Measurements from ENCODE around the gene CBLB. TPM values are rescaled to one million over a fixed set of nuclear protein-coding genes. Genes with fewer than 3 reads are reported as not detected.

The CBLB gene
- total RNA-seq, 1 donor from 2014 or later, result 30.0 TPM

GRCh38 chr3:105708980-105709379 lies 159.8 kb downstream of the CBLB start:
- no peaks in the 10 kb centered on the region for H3K27me3 ChIP-seq (ENCODE audit: control insufficient read depth, insufficient read depth, low read length)
- H3K4me3 ChIP-seq (ENCODE audit: low read depth, low read length), result no peak overlapping the region
- FAIRE-seq (no peak), DNase-seq (ENCODE audit: low read depth) (no peak)
- H3K36me3 ChIP-seq (ENCODE audit: control insufficient read depth, insufficient read depth, low read length), result peaks cover 2% of the 10 kb centered on the region
- TF ChIP-seq CTCF (IDR thresholded peaks at IDR 0.05; ENCODE audit: insufficient read depth, low read length, severe bottlenecking), result no peak

GRCh38 chr3:105707009-105707408 lies 161.8 kb downstream of the CBLB start:
- H3K4me3 ChIP-seq (ENCODE audit: low read depth, low read length), result no peak overlapping the region
- no peak for TF ChIP-seq CTCF (IDR thresholded peaks at IDR 0.05; ENCODE audit: insufficient read depth, low read length, severe bottlenecking)
- FAIRE-seq, result no peak
- H3K27me3 ChIP-seq (ENCODE audit: control insufficient read depth, insufficient read depth, low read length), result no peaks in the 10 kb centered on the region
- peaks cover 4% of the 10 kb centered on the region for H3K36me3 ChIP-seq (ENCODE audit: control insufficient read depth, insufficient read depth, low read length)
- no peak for DNase-seq (ENCODE audit: low read depth)

- FAIRE-seq, result no peak
- Histone ChIP-seq H3K4me3 (ENCODE audit: low read depth, low read length) (no peak overlapping the region), H3K36me3 (ENCODE audit: control insufficient read depth, insufficient read depth, low read length) (peaks cover 4% of the 10 kb centered on the region), H3K27me3 (ENCODE audit: control insufficient read depth, insufficient read depth, low read length) (no peaks in the 10 kb centered on the region)
- DNase-seq (ENCODE audit: low read depth), result no peak
- TF ChIP-seq CTCF (IDR thresholded peaks at IDR 0.05; ENCODE audit: insufficient read depth, low read length, severe bottlenecking), result no peak
These were observed 163.9 kb downstream of the CBLB start for GRCh38 chr3:105704726-105705410.

GRCh38 chr3:105700575-105700974 lies 168.2 kb downstream of the CBLB start:
- no peak for TF ChIP-seq CTCF (IDR thresholded peaks at IDR 0.05; ENCODE audit: insufficient read depth, low read length, severe bottlenecking)
- FAIRE-seq (no peak), DNase-seq (ENCODE audit: low read depth) (no peak)
- no peaks in the 10 kb centered on the region for H3K27me3 ChIP-seq (ENCODE audit: control insufficient read depth, insufficient read depth, low read length)
- H3K36me3 ChIP-seq (ENCODE audit: control insufficient read depth, insufficient read depth, low read length), result peaks cover 4% of the 10 kb centered on the region
- H3K4me3 ChIP-seq (ENCODE audit: low read depth, low read length), result no peak overlapping the region

- Histone ChIP-seq H3K27me3 (ENCODE audit: control insufficient read depth, insufficient read depth, low read length) (no peaks in the 10 kb centered on the region), H3K4me3 (ENCODE audit: low read depth, low read length) (no peak overlapping the region), H3K36me3 (ENCODE audit: control insufficient read depth, insufficient read depth, low read length) (peaks cover 5% of the 10 kb centered on the region)
- no peak for TF ChIP-seq CTCF (IDR thresholded peaks at IDR 0.05; ENCODE audit: insufficient read depth, low read length, severe bottlenecking)
- FAIRE-seq (no peak), DNase-seq (ENCODE audit: low read depth) (no peak)
These were observed 177.2 kb downstream of the CBLB start for GRCh38 chr3:105691633-105692032.

GRCh38 chr3:105691053-105691452 lies 177.8 kb downstream of the CBLB start:
- TF ChIP-seq CTCF (IDR thresholded peaks at IDR 0.05; ENCODE audit: insufficient read depth, low read length, severe bottlenecking), result no peak
- FAIRE-seq, result no peak
- no peaks in the 10 kb centered on the region for H3K27me3 ChIP-seq (ENCODE audit: control insufficient read depth, insufficient read depth, low read length)
- peaks cover 5% of the 10 kb centered on the region for H3K36me3 ChIP-seq (ENCODE audit: control insufficient read depth, insufficient read depth, low read length)
- no peak for DNase-seq (ENCODE audit: low read depth)
- no peak overlapping the region for H3K4me3 ChIP-seq (ENCODE audit: low read depth, low read length)
